ENCODE measurements around the gene ATG13.

DNA sequence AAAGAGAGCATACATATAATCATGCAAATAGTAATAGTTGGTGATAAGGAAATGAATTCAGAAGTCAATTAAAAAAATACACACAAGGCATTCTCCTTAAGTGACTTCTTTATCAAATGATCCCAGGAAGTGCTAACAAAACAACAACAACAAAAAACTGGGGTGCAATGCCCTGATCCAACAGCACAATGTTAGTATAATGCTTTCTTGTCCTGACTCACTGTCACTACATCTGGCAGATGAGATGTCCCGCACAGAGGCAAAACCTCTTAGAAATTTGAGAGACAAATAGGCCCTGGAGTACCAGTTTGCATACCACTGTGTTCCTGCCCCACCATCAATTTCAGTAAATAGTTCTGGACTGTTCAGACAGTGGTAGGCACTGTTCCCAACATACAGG lies 12.6 kb upstream of the ATG13 start:
- TF ChIP-seq, protein P1, sequence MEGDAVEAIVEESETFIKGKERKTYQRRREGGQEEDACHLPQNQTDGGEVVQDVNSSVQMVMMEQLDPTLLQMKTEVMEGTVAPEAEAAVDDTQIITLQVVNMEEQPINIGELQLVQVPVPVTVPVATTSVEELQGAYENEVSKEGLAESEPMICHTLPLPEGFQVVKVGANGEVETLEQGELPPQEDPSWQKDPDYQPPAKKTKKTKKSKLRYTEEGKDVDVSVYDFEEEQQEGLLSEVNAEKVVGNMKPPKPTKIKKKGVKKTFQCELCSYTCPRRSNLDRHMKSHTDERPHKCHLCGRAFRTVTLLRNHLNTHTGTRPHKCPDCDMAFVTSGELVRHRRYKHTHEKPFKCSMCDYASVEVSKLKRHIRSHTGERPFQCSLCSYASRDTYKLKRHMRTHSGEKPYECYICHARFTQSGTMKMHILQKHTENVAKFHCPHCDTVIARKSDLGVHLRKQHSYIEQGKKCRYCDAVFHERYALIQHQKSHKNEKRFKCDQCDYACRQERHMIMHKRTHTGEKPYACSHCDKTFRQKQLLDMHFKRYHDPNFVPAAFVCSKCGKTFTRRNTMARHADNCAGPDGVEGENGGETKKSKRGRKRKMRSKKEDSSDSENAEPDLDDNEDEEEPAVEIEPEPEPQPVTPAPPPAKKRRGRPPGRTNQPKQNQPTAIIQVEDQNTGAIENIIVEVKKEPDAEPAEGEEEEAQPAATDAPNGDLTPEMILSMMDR (IDR thresholded peaks at IDR 0.05): no peak
- no peak for TF ChIP-seq POLR2A (IDR thresholded peaks at IDR 0.05)
